Measurements from ENCODE around the gene ELOB.
"Not testable (repeated sequence)": the region's sequence is repeated elsewhere in the genome, so short reads cannot be mapped to it uniquely, and the experiment has no call there.

Gene ELOB

DNA sequence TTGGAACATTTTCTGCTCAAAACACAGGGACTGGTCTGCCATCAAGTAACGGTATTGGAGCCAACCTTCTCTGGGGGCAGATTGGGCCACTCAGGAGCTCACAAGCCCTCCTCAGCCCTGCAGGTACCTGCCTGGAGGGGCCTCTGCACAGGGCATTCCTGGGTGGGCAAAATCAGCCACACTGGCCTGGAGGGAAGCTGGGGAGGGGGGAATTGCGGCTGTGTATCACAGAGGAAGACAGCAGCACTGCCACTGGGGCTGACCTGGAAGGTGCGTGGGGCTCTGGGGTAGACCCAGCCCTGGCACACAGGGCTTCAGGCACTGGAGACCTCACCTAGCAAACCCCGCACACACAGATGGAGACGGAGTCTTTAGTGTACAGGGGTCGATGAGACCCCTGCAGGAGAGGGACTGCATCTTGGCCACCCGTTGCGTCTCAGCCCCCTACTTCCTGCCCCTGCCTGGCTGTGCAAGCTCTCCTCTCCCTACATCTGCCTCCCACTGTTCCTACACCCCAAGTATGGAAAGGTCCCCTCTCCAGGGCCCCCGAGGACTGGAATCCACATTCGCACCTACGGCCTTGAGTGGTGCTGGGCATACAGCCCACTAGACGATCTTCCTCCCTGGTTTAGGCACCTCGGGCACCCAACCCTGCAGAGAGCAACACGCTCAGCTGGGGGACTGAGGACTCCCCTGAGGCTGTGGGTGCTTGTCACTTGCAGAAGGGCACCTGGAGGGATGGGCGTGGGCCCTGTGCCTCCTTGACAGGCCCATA is 31.8 kb downstream of the ELOB start:
- DNase-seq (ENCODE audit: low spot score), result no peak

DNA sequence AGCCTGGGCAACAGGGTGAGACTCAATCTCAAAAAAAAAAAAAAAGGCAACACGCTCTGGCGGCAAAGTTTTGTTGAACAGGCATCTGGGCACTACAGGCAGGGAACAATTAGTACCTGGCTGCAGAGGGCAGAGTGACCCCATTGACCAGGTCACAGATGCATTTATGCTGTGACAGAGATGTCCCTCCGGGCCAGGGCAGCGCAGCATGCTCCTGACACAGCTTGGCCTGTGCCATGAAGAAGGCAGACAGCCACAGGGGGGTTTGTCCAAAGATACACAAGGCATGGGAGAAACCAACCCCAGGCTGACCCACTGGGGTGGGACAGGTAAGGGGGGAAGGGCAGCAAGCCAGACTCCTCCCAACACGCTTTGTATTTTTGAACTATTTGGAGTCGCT is 32.4 kb downstream of the ELOB start:
- no peak for DNase-seq (ENCODE audit: low spot score)

DNA sequence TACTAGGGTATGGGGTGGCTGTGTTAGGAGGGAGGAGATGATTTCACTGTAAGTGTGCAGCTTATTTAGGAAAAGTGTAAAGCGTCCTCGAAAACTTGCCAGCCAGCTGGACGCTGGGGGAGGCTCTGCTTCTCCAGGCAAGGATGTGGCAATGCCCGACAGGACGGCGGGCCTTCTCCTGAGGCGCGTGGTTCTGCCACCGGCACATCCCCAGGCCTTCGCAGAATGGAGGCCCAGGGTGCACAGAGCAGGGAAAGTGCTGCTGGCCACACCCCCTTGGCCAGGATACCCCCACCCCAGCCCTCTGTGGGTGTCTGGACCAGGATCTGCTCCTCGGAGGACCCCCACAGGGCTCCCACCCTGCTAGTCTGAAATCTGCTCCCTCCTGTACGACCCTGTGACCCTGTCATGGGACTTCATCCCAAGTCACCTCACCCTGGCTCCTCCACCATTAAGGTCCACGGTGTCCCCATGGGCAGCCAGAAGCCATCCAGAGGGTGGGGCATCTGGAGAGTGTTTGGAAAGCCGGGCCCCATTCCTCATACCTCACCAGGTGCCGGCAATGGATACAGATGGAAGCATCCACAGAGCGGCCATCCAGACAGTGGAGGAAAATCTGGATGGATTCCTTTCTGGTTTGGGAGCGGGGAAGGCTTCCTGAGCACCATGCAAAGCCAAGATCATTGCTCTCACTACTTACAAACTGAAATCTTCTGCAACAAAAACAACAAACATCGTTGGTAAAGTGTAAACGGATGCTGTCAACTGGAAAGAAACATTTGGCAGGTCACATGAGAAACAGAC is 33.9 kb downstream of the ELOB start:
- DNase-seq (ENCODE audit: low spot score), result no peak

GRCh38 chr16:2742323-2743006 is 34.6 kb downstream of the ELOB start:
- DNase-seq (ENCODE audit: low spot score), result no peak

- DNase-seq (ENCODE audit: low spot score), result no peak
Measured at GRCh38 chr16:2741168-2741567, 35.9 kb downstream of the ELOB start.

GRCh38 chr16:2740476-2740875 is 36.6 kb downstream of the ELOB start:
- no peak for DNase-seq (ENCODE audit: low spot score)

DNA sequence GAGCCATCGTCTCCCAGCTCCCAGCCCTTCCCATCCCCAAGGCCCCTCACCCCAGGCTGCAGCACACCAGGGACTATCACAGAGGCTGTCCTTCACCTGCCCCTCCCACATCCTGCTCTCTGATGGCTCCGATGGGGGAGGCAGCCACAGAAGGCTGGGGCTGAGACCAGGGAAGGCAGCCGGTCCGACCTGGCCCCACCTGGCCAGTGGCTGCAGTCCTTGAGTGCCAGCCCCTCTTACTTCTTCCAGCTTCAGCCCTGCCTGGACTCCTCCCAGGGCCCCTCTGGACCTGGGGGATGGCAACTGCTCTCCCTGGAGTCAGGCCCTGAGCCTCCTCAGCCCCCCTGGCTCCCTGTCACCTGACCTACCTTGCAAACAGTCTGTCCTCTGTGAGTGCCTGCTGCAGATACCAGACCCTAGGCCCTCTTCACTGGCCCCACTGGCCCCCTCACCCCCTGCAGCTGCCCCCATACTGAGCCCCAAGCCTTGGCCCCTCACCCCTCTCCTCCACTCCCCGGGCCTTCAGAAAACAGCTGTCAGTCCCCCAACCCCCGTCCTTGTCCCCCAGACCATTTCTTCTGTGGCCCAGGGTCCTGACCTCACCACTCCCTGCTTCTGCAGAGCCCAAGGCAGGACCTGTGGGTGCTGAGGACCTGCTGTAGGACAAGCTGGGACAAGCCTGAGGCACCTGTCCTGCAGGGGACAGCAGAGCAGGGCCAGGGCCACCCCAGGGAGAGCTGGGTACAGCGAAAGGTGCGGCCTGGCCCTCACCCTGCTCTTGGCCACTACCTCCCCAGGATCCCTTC is 37.3 kb downstream of the ELOB start:
- DNase-seq (ENCODE audit: low spot score), result no peak

DNA sequence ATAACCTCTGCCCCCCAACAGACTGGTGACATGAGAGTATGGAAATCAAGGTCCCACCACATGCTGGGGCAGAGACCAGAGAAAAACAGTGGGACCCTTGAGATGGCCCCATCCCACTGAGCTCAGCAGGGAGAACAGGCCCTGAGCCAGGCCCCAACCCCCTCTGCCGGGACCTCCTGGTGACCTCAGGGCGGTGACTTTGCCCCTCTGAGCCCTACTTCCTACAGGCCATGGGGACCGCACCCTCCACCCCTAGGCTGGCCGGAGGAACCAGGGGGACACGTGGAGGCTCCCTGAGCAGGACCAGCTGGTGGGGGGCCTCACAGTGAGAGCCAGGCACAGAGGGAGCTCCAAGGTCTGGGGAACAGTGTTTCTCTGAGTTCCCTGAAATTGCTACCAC is 38.5 kb downstream of the ELOB start:
- DNase-seq (ENCODE audit: low spot score), result no peak

GRCh38 chr16:2737895-2738418 is 39.1 kb downstream of the ELOB start:
- DNase-seq (ENCODE audit: low spot score), result no peak

- no peak for DNase-seq (ENCODE audit: low spot score)
Measured at GRCh38 chr16:2737238-2737605, 39.9 kb downstream of the ELOB start.

DNA sequence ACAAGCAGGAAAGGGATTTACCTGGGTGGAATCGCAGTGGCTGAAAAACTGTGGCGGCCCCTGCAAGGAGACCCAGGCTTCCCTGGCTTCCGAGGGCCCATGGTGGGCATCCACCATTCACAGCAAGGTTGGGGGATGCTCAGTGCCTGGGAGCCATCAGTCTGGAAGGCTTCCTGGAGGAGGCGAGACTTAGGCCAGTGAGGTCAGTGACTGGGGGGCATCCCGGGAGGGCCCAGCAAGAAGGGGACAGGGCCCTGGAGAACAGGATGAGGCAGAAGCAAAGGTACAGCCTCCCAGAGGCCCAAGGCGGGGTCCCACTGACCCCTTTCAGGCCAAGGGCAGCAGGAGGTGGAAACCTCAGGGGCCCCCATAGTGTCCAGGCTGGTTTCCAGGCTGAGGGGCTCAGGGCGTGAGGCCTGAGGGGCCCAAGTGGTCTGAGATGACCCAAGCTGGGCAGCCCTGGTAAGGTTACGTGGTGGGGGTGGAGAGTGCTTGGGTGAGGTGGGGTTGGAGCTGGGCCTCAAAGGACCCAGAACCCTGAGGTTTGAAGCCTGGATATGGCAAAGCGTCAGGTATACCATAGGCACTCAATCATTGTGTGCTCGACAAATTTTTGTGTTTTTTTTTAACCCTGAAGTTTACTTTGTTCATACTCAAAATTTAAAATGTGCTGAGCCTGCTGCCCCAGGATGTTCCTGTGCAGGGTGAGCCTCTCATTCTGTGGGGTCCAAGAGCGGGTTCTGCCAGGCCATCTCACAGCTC is 40.4 kb downstream of the ELOB start:
- DNase-seq (ENCODE audit: low spot score), result no peak

DNA sequence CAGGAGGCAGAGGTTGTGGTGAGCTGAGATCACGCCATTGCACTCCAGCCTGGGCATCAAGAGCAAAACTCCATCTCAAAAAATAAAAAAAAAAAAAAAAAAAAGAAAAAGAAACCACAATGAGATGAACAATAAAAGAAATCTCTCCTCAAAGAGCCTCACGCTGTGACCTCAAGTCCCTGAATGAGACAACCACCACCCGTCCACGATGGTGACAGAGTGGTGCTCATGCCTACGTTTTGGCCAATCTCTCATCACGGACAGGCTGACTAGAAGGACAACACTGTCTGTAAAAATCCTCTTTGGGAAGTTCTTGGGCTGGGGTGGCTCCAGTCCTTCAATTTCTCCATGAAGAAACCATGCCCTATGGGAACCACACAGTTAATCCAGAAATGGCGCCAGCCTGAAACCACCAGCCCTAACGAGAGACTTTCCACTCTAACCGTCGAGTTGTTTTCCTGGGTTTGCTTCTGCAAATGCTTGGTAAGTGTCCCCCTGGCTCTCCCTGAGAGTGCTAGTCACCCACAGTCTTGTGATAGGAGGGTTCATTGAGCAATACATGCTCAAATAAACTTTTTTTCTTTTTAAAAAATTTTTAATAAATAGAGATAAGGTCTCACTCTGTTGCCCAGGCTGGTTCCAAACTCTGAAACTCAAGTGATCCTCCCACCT is 42.1 kb downstream of the ELOB start:
- no peak for DNase-seq (ENCODE audit: low spot score)

DNA sequence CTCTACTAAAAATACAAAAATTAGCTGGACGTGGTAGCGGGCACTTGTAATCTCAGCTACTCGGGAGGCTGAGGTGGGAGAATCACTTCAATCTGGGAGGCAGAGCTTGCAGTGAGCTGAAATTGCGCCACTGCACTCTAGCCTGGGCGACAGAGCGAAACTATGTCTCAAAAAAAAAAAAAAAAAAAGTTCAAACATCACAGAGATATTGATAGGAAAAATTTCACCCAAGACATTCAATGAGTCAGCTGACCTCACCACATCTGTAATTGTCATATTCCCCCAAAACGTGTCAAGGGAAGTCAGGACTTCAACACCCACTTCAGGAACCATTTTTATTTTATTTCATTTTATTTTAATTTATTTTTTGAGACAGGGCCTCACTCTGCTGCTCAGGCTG is 49.0 kb downstream of the ELOB start:
- no peak for DNase-seq (ENCODE audit: low spot score)

DNA sequence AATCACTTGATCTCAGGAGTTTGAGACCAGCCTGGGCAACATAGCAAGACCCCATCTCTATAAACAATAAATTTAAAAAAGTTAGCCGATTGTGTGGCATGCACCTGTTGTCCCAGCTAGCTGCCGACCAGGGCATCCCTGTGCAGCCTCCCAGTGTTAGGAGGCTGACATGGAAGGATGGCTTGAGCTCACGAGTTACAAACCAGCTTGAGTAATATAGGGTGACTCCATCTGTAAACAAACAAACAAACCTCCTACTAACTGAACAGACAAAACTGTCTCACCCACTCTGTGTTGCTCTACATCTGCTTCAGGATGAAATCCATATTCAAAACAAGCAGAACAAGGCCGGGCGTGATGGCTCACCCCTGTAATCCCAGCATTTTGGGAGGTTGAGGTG is 50.2 kb downstream of the ELOB start:
- no peak for DNase-seq (ENCODE audit: low spot score)

DNA sequence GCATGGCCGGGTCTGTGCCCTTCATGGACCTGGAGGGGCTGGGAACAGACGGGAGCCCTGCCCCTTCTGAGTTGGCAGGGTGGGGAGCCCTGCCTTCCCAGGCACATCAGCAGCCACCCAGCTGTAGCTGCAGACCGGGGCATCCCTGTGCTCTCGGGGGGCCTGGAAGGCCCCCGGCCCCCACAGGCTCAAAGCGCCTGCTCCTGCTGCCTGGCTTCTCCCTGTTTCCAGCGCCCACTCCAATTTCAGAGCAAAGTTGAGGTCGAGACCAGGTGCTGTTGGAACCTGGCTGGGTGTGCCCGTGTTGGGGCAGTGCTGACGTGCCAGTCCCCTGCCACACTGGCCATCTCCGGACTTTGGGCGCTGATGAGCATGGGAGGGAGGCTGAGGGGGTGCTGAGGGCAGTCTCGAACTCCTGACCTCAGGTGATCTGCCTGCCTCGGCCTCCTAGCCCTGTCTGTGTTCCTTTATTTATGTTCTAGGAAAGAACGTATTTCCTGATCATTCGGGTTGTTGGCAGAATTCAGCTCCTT is 52.2 kb downstream of the ELOB start:
- no peak for DNase-seq (ENCODE audit: low spot score)

GRCh38 chr16:2724088-2724676 is 52.9 kb downstream of the ELOB start:
- no peak for DNase-seq (ENCODE audit: low spot score)

GRCh38 chr16:2721634-2722173 is 55.4 kb downstream of the ELOB start:
- not testable (repeated sequence) for DNase-seq (ENCODE audit: low spot score)

Data from AG20443 (cell line).